Liver (tissue), 9 donors: ENCODE measurements around the gene TMEM167A. TPM values are rescaled to one million over a fixed set of nuclear protein-coding genes. Genes with fewer than 3 reads are reported as not detected.

Experiments
- DNase-seq: peaks from one replicate; pipeline ENCODE4 v3.0.0-alpha.2; 2017; ENCODE audit warnings: low spot score
- H3K27ac ChIP-seq, 2 donors: one replicate each; pipeline ENCODE4 v1.7.0; 2013; ENCODE audit warnings: inconsistent platforms in 2 of 2, low read length in 2 of 2, control low read depth in 1 of 2, low read depth in 1 of 2, mild to moderate bottlenecking in 1 of 2
- H3K27me3 ChIP-seq, 4 donors: one replicate each; pipeline versions ENCODE4 v1.6.1 to v1.7.0; 2013; ENCODE audit warnings: low read length in 3 of 4, inconsistent platforms in 1 of 4, mild to moderate bottlenecking in 1 of 4, moderate library complexity in 1 of 4; ENCODE audit not compliant: control insufficient read depth in 4 of 4, insufficient read depth in 4 of 4
- H3K36me3 ChIP-seq, 4 donors: one replicate each; pipeline versions ENCODE4 v1.6.1 to v1.7.0; 2013; ENCODE audit warnings: low read length in 3 of 4, mild to moderate bottlenecking in 3 of 4, low read depth in 1 of 4, moderate library complexity in 1 of 4; ENCODE audit not compliant: control insufficient read depth in 4 of 4, insufficient read depth in 3 of 4
- H3K4me1 ChIP-seq, 4 donors: one replicate each; pipeline versions ENCODE4 v1.6.1 to v1.7.0; 2013; ENCODE audit warnings: low read length in 3 of 4, mild to moderate bottlenecking in 3 of 4, moderate library complexity in 1 of 4; ENCODE audit not compliant: control insufficient read depth in 4 of 4, insufficient read depth in 4 of 4
- H3K4me3 ChIP-seq, 3 donors: one replicate each; pipeline versions ENCODE4 v1.6.1 to v1.7.0; 2013; ENCODE audit warnings: low read length in 3 of 3, control low read depth in 1 of 3, low read depth in 1 of 3, mild to moderate bottlenecking in 1 of 3
- H3K9ac ChIP-seq, 2 donors: one replicate each; pipeline ENCODE4 v1.7.0; 2013; ENCODE audit warnings: low read length in 2 of 2, mild to moderate bottlenecking in 2 of 2, moderate library complexity in 2 of 2, control low read depth in 1 of 2, low read depth in 1 of 2
- H3K9me3 ChIP-seq, 4 donors: one replicate each; pipeline versions ENCODE4 v1.6.1 to v1.7.0; 2013; ENCODE audit warnings: low read length in 3 of 4; ENCODE audit not compliant: control insufficient read depth in 4 of 4
- ATF3 ChIP-seq: IDR thresholded peaks from 2 replicates; pipeline ENCODE4 v1.6.1; 2016; ENCODE audit warnings: antibody characterized with exemption
- CTCF ChIP-seq: fragments of 150-350 bp; IDR thresholded peaks from 2 replicates; pipeline ENCODE4 v1.5.1; 2017; ENCODE audit warnings: improper control_type of control experiment, low read depth, low read length; ENCODE audit not compliant: missing input control
- EGR1 ChIP-seq, 2 donors: IDR thresholded peaks; 2 replicates each; pipeline ENCODE4 v1.6.1; 2016 to 2018; ENCODE audit warnings: antibody characterized with exemption in 2 of 2, low read depth in 2 of 2
- FOXA1 ChIP-seq: IDR thresholded peaks from 2 replicates; pipeline ENCODE4 v1.6.1; 2016; ENCODE audit warnings: antibody characterized with exemption
- FOXA2 ChIP-seq: IDR thresholded peaks from 2 replicates; pipeline ENCODE4 v1.6.1; 2016; ENCODE audit warnings: antibody characterized with exemption
- GABPA ChIP-seq, 2 donors: IDR thresholded peaks in 1 of 2; conservative IDR thresholded peaks in 1 of 2; 2 replicates each; pipeline ENCODE4 v1.6.1; 2016; ENCODE audit warnings: antibody characterized with exemption in 2 of 2, mild to moderate bottlenecking in 1 of 2, moderate library complexity in 1 of 2
- HNF4A ChIP-seq, 2 donors: conservative IDR thresholded peaks; 2 replicates each; pipeline ENCODE4 v1.6.1; 2016; ENCODE audit warnings: antibody characterized with exemption in 2 of 2, mild to moderate bottlenecking in 2 of 2
- HNF4G ChIP-seq: IDR thresholded peaks from 2 replicates; pipeline ENCODE4 v1.6.1; 2016; ENCODE audit warnings: antibody characterized with exemption
- JUND ChIP-seq, 2 donors: IDR thresholded peaks; 2 replicates each; pipeline ENCODE4 v1.6.1; 2016; ENCODE audit warnings: antibody characterized with exemption in 2 of 2
- NR2F2 ChIP-seq: IDR thresholded peaks from 2 replicates; pipeline ENCODE4 v1.6.1; 2016; ENCODE audit warnings: antibody characterized with exemption
- RAD21 ChIP-seq, 2 donors: IDR thresholded peaks; 2 replicates each; pipeline ENCODE4 v1.6.1; 2016; ENCODE audit warnings: antibody characterized with exemption in 2 of 2, mild to moderate bottlenecking in 2 of 2
- RXRA ChIP-seq, 2 donors: IDR thresholded peaks; 2 replicates each; pipeline ENCODE4 v1.6.1; 2017 to 2018; ENCODE audit warnings: antibody characterized with exemption in 2 of 2, mild to moderate bottlenecking in 1 of 2
- SP1 ChIP-seq: IDR thresholded peaks from 2 replicates; pipeline ENCODE4 v1.6.1; 2018; ENCODE audit warnings: antibody characterized with exemption, mild to moderate bottlenecking
- TAF1 ChIP-seq: conservative IDR thresholded peaks from 2 replicates; pipeline ENCODE4 v1.6.1; 2016; ENCODE audit warnings: antibody characterized with exemption, mild to moderate bottlenecking
- YY1 ChIP-seq: IDR thresholded peaks from 2 replicates; pipeline ENCODE4 v1.6.1; 2016; ENCODE audit warnings: antibody characterized with exemption, mild to moderate bottlenecking
- ZBTB33 ChIP-seq: IDR thresholded peaks from 2 replicates; pipeline ENCODE4 v1.6.1; 2016; ENCODE audit warnings: antibody characterized with exemption
- WGBS: extraction: QIAGEN DNeasy Blood & Tissue Kit; methylation state at CpG from one replicate; pipeline ENCODE4 v1.1.7; 2013; 5-methylcytosine and 5-hydroxymethylcytosine counted together
- polyA plus RNA-seq, 2 donors: library from polyadenylated mRNA; stranded (reverse) in 1 of 2; unstranded in 1 of 2; fragments of 200-250 nt in 1 of 2; fragments of >200 nt in 1 of 2; fragmentation: Nextera tagmentation in 1 of 2; extraction: Ambion mirVana in 1 of 2; gene quantifications; one replicate each; pipeline versions ENCODE4 v1.2.1 to v1.2.3, GENCODE V29; 2013 to 2015
- total RNA-seq, 2 donors: library from RNA; depleted of rRNA; stranded (reverse); fragments of >200 nt; gene quantifications; one replicate each; pipeline ENCODE4 v1.2.3, GENCODE V29; 2014
- TF ChIP-seq, protein P1 (sequence below): IDR thresholded peaks from 2 replicates; pipeline ENCODE4 v1.6.1; 2016; ENCODE audit warnings: antibody characterized with exemption, mild to moderate bottlenecking
- TF ChIP-seq, protein P2 (sequence below): IDR thresholded peaks from 2 replicates; pipeline ENCODE4 v1.6.1; 2016; ENCODE audit warnings: antibody characterized with exemption
- donor health status: healthy.
- donor health status: healthy.
- donor health status: healthy.
- donor health status: healthy.
- donor health status: healthy.

TMEM167A gene
- total and polyA plus RNA-seq, 4 donors: 27.0 to 55.2 (median 37.1) TPM

GRCh38 chr5:83006683-83007283, 70.4 kb downstream of the TMEM167A start:
- DNase-seq: no peak
- Histone ChIP-seq H3K9me3 (no peaks in the 10 kb centered on the region), H3K4me1 (no peaks in the 10 kb centered on the region), H3K27me3 (no peaks in the 10 kb centered on the region), H3K36me3 (no peaks in the 10 kb centered on the region), H3K9ac (no peak overlapping the region), H3K27ac (no peak overlapping the region), H3K4me3 (no peak overlapping the region)
- 95% methylated on average over 5 of the region's 5 CpGs for WGBS
- TF ChIP-seq ATF3 (no peak), HNF4A (conservative IDR thresholded peaks at IDR 0.05) (no peak), CTCF (no peak), ZBTB33 (no peak), FOXA2 (no peak)

DNA sequence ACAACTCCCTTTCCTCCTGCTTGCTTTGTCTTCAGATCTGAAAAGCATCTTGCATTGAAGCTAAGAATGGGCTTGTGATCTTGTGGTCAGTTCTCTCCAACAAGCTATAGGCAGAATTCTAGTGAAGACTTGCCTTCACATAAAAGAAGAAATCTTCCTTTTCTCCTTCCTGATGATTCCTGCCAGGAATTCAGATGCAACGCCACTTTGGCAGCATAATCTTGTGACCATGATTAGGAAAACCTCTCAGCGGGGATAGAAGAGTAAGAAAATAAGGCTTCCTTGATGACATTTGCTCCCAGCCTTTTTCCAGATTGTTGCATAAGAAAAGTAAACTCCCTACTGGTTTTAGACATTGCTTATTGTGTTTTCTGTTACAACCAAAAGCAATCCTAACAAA, 73.4 kb downstream of the TMEM167A start:
- H3K9me3 ChIP-seq: no peaks in the 10 kb centered on the region
- H3K27ac ChIP-seq: no peak overlapping the region
- no peak overlapping the region for H3K9ac ChIP-seq
- DNase-seq: no peak
- no peak overlapping the region for H3K4me3 ChIP-seq
- no peaks in the 10 kb centered on the region for H3K4me1 ChIP-seq
- 82% methylated on average over 2 of the region's 2 CpGs for WGBS
- H3K27me3 ChIP-seq: no peaks in the 10 kb centered on the region
- no peaks in the 10 kb centered on the region for H3K36me3 ChIP-seq
- TF ChIP-seq RXRA (IDR thresholded peaks at IDR 0.05): no peak
- no peak for TF ChIP-seq NR2F2
- no peak for TF ChIP-seq SP1
- TF ChIP-seq FOXA2: no peak
- TF ChIP-seq RAD21 (IDR thresholded peaks at IDR 0.05): no peak
- TF ChIP-seq TAF1: no peak
- no peak for TF ChIP-seq JUND (IDR thresholded peaks at IDR 0.05)
- TF ChIP-seq, protein P1, sequence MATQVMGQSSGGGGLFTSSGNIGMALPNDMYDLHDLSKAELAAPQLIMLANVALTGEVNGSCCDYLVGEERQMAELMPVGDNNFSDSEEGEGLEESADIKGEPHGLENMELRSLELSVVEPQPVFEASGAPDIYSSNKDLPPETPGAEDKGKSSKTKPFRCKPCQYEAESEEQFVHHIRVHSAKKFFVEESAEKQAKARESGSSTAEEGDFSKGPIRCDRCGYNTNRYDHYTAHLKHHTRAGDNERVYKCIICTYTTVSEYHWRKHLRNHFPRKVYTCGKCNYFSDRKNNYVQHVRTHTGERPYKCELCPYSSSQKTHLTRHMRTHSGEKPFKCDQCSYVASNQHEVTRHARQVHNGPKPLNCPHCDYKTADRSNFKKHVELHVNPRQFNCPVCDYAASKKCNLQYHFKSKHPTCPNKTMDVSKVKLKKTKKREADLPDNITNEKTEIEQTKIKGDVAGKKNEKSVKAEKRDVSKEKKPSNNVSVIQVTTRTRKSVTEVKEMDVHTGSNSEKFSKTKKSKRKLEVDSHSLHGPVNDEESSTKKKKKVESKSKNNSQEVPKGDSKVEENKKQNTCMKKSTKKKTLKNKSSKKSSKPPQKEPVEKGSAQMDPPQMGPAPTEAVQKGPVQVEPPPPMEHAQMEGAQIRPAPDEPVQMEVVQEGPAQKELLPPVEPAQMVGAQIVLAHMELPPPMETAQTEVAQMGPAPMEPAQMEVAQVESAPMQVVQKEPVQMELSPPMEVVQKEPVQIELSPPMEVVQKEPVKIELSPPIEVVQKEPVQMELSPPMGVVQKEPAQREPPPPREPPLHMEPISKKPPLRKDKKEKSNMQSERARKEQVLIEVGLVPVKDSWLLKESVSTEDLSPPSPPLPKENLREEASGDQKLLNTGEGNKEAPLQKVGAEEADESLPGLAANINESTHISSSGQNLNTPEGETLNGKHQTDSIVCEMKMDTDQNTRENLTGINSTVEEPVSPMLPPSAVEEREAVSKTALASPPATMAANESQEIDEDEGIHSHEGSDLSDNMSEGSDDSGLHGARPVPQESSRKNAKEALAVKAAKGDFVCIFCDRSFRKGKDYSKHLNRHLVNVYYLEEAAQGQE: no peak
- TF ChIP-seq HNF4G: no peak
- TF ChIP-seq YY1: no peak
- TF ChIP-seq ATF3: no peak
- no peak for TF ChIP-seq CTCF
- TF ChIP-seq HNF4A (conservative IDR thresholded peaks at IDR 0.05): no peak
- TF ChIP-seq, protein P2, sequence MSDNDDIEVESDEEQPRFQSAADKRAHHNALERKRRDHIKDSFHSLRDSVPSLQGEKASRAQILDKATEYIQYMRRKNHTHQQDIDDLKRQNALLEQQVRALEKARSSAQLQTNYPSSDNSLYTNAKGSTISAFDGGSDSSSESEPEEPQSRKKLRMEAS: no peak
- TF ChIP-seq ZBTB33: no peak
- no peak for TF ChIP-seq GABPA (IDR thresholded peaks at IDR 0.05 in 1 of 2, conservative IDR thresholded peaks at IDR 0.05 in 1 of 2)
- no peak for TF ChIP-seq EGR1 (IDR thresholded peaks at IDR 0.05; ENCODE audit: low read depth in 2 of 2)
- TF ChIP-seq FOXA1: no peak
